Subcutaneous adipose tissue (tissue), 4 donors: ENCODE results near the gene HEATR5A. TPM values are rescaled to one million over a fixed set of nuclear protein-coding genes. Genes with fewer than 3 reads are reported as not detected.

ENCODE experiments used
- total RNA-seq, 4 donors: library from RNA; depleted of rRNA; stranded (reverse); fragments of >200 nt; gene quantifications; one replicate each; pipeline ENCODE4 v1.1.0, GENCODE V29; 2016
- TF ChIP-seq, protein P1 (sequence below): fragments of 450-650 bp; IDR thresholded peaks from one replicate; pipeline ENCODE4 v1.5.1; 2016; ENCODE audit warnings: low read depth, mild to moderate bottlenecking, control low read depth, antibody characterized with exemption, moderate library complexity

HEATR5A gene
- total RNA-seq, 4 donors from 2014 or later: 27.3 to 40.6 (median 36.3) TPM

DNA sequence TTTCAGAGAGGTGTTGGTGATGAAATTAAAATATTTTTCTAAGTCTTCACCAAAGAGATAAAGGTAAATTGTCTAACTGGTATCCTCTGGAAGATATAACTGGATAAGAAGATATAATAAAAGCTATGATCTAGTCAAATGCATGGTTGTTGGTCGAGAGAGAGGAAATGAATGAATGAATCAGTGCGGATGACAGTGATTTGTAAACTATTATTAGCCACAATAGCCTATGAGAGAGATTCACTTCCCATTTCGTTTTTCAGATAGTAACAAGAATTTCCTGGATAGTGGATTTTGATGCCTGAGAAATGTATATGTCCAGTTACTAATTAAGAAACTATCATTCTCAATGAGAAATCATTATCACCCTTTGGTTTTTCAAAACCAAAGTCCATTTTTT is 63.1 kb downstream of the HEATR5A start:
- TF ChIP-seq, protein P1, sequence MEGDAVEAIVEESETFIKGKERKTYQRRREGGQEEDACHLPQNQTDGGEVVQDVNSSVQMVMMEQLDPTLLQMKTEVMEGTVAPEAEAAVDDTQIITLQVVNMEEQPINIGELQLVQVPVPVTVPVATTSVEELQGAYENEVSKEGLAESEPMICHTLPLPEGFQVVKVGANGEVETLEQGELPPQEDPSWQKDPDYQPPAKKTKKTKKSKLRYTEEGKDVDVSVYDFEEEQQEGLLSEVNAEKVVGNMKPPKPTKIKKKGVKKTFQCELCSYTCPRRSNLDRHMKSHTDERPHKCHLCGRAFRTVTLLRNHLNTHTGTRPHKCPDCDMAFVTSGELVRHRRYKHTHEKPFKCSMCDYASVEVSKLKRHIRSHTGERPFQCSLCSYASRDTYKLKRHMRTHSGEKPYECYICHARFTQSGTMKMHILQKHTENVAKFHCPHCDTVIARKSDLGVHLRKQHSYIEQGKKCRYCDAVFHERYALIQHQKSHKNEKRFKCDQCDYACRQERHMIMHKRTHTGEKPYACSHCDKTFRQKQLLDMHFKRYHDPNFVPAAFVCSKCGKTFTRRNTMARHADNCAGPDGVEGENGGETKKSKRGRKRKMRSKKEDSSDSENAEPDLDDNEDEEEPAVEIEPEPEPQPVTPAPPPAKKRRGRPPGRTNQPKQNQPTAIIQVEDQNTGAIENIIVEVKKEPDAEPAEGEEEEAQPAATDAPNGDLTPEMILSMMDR: no peak

DNA sequence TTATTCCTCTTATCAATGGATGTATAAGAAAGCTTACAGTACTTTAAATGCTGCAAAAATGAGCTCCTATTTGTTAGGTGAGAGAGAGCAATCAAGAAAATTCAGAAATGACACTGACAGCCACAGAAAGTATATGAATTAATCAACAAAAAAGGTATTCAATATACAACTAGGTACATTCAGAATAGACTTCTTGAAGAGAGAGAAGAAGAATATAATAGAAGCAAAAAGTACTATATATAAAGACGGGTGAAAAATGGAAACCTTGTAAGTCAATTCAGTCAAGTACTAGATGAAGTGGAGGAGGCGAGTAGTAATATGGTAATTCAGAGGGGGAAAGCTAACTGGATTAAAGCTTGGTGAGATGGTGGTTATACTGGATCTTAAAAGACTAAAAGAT is 74.3 kb downstream of the HEATR5A start:
- TF ChIP-seq, protein P1: no peak

DNA sequence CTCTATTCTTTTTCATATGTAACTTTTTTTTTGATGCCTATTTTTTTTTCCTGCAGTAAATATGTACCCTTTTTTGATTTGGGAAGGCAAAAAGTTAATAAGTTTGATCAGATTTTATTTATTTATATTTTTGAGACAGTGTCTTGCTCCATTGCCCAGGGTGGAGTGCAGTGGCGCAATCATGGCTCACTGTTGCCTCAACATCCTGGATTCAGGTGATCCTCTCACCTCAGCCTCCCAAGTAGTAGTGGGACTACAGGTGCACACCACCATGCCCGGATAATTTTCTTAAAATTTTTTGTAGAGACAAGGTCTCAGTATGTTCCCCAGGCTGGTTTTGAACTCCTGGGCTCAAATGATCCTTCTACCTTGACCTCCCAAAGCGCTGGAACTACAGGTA is 79.1 kb downstream of the HEATR5A start:
- TF ChIP-seq, protein P1: no peak

- TF ChIP-seq, protein P1: no peak
Observed at GRCh38 chr14:31340297-31341063, 79.9 kb downstream of the HEATR5A start.

DNA sequence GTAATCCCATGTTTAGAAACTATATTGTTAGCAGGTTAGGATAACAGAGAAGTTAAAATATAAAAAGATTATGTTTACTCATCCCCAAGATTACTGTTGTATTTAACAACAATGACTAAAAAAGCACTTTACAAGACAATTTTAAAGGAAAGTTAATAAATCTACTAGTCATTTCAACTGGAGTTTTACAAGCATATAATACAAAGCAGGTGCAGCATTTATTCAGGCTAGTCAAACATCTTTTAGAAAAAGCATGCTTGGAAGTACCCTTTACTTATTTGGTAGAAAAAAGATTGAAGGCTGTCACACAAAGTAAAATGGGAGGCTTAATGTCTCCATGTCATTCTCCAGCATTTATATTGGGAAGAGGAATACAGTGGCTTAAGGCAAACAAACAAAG is 80.6 kb downstream of the HEATR5A start:
- TF ChIP-seq, protein P1: no peak

- TF ChIP-seq, protein P1: no peak
Observed at GRCh38 chr14:31337331-31337730, 83.0 kb downstream of the HEATR5A start.

- TF ChIP-seq, protein P1: no peak
Observed at GRCh38 chr14:31336646-31337045, 83.7 kb downstream of the HEATR5A start.
